ENCODE measurements around the gene PTPA.
A peak's percentile ranks its signal among the peaks of the same experiment; 100 is the strongest.

PTPA gene

GRCh38 chr9:129084087-129084486 lies 27.1 kb upstream of the PTPA start:
- DNase-seq, result no peak

- DNase-seq, result no peak
Observed at GRCh38 chr9:129089246-129089645, 22.0 kb upstream of the PTPA start.

- no peak for DNase-seq
Observed at GRCh38 chr9:129093602-129094386, 17.4 kb upstream of the PTPA start.

GRCh38 chr9:129094387-129095169 lies 16.6 kb upstream of the PTPA start:
- DNase-seq, result no peak

- DNase-seq, result no peak
Observed at GRCh38 chr9:129095170-129095667, 16.0 kb upstream of the PTPA start.

GRCh38 chr9:129095908-129096307 lies 15.3 kb upstream of the PTPA start:
- DNase-seq, result no peak

- no peak for DNase-seq
Observed at GRCh38 chr9:129097671-129098306, 13.4 kb upstream of the PTPA start.

- no peak for DNase-seq
Observed at GRCh38 chr9:129098328-129098727, 12.9 kb upstream of the PTPA start.

GRCh38 chr9:129100383-129101169 lies 10.6 kb upstream of the PTPA start:
- no peak for DNase-seq

GRCh38 chr9:129101279-129101678 lies 9.9 kb upstream of the PTPA start:
- DNase-seq, result no peak

GRCh38 chr9:129102095-129102525 lies 9.1 kb upstream of the PTPA start:
- DNase-seq, result no peak

- DNase-seq, result no peak
Observed at GRCh38 chr9:129102791-129103594, 8.2 kb upstream of the PTPA start.

GRCh38 chr9:129103595-129103965 lies 7.6 kb upstream of the PTPA start:
- no peak for DNase-seq

- no peak for DNase-seq
Observed at GRCh38 chr9:129104051-129104450, 7.2 kb upstream of the PTPA start.

- no peak for DNase-seq
Observed at GRCh38 chr9:129105857-129106694, 5.1 kb upstream of the PTPA start.

GRCh38 chr9:129107651-129108050 lies 3.6 kb upstream of the PTPA start:
- DNase-seq, result no peak

- no peak for DNase-seq
Observed at GRCh38 chr9:129108083-129108804, 3.0 kb upstream of the PTPA start.

- DNase-seq, result no peak
Observed at GRCh38 chr9:129108805-129109536, 2.2 kb upstream of the PTPA start.

- peak; percentile 23 for DNase-seq
Observed at GRCh38 chr9:129109537-129109903, 1.7 kb upstream of the PTPA start.
